Kidney epithelial cell (primary cell): ENCODE measurements around the gene PNISR. TPM values are rescaled to one million over a fixed set of nuclear protein-coding genes. Genes with fewer than 3 reads are reported as not detected.
A peak's percentile ranks its signal among the peaks of the same experiment; 100 is the strongest.

Experiments
- DNase-seq: peaks from one replicate; pipeline ENCODE4 v3.0.0-alpha.2; 2010; ENCODE audit warnings: low read depth
- H3K27me3 ChIP-seq: 2 replicates; pipeline ENCODE4 v1.6.0; 2011; ENCODE audit warnings: low read length; ENCODE audit not compliant: control insufficient read depth, insufficient read depth
- H3K36me3 ChIP-seq: 2 replicates; pipeline ENCODE4 v1.5.1; 2011; ENCODE audit warnings: low read length; ENCODE audit not compliant: control insufficient read depth, insufficient read depth
- H3K4me3 ChIP-seq: 2 replicates; pipeline ENCODE4 v1.5.1; 2011; ENCODE audit warnings: low read depth, mild to moderate bottlenecking, control low read depth, low read length
- total RNA-seq: library from RNA; depleted of rRNA; stranded (reverse); fragments of >200 nt; gene quantifications from 2 replicates; pipeline ENCODE4 v1.2.3, GENCODE V29; 2015
- TF ChIP-seq, protein P1 (sequence below): IDR thresholded peaks from 2 replicates; pipeline ENCODE4 v1.5.1; 2011; ENCODE audit warnings: mild to moderate bottlenecking, moderate library complexity, low read length, control low read depth, inconsistent platforms; ENCODE audit not compliant: insufficient read depth, poor library complexity, severe bottlenecking

PNISR gene
- total RNA-seq, 1 donor from 2014 or later: 32.3 TPM

DNA sequence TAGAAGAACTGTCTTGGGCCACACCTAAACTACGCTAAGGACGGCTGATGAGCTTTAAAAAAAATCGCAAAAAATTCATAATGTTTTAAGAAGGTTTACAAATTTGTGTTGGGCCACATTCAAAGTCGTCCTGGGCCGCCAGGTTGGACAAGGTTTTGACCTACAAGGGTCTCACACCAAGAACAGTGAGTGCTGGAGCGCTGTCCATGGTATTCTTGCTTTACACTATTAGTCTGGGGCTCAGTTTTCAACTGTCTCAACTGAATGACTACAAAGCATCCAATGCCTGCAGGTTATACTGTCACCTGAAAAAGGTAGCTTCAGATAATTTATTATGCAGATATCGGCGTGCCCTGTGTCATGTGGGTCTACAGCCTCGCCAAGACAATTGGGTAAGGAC is 72.0 kb downstream of the PNISR start:
- no peak overlapping the region for H3K4me3 ChIP-seq
- TF ChIP-seq, protein P1, sequence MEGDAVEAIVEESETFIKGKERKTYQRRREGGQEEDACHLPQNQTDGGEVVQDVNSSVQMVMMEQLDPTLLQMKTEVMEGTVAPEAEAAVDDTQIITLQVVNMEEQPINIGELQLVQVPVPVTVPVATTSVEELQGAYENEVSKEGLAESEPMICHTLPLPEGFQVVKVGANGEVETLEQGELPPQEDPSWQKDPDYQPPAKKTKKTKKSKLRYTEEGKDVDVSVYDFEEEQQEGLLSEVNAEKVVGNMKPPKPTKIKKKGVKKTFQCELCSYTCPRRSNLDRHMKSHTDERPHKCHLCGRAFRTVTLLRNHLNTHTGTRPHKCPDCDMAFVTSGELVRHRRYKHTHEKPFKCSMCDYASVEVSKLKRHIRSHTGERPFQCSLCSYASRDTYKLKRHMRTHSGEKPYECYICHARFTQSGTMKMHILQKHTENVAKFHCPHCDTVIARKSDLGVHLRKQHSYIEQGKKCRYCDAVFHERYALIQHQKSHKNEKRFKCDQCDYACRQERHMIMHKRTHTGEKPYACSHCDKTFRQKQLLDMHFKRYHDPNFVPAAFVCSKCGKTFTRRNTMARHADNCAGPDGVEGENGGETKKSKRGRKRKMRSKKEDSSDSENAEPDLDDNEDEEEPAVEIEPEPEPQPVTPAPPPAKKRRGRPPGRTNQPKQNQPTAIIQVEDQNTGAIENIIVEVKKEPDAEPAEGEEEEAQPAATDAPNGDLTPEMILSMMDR: no peak
- H3K27me3 ChIP-seq: peaks cover 3% of the 10 kb centered on the region
- H3K36me3 ChIP-seq: no peaks in the 10 kb centered on the region
- DNase-seq: no peak

GRCh38 chr6:99350573-99350972 is 74.5 kb downstream of the PNISR start:
- Histone ChIP-seq H3K36me3 (no peaks in the 10 kb centered on the region), H3K4me3 (no peak overlapping the region), H3K27me3 (peaks cover 3% of the 10 kb centered on the region)
- no peak for DNase-seq
- TF ChIP-seq, protein P1: no peak

GRCh38 chr6:99349171-99350141 is 75.7 kb downstream of the PNISR start, which contains the start of gene FAXC:
Gene FAXC (minus strand): TSS chr6:99349674. CDS start chr6:99349372, 302 bp downstream.
- DNase-seq: no peak
- H3K27me3 ChIP-seq: no peaks in the 10 kb centered on the region
- no peaks in the 10 kb centered on the region for H3K36me3 ChIP-seq
- TF ChIP-seq, protein P1: peak; percentile 19
- H3K4me3 ChIP-seq: peak within 1 kb of the TSS; percentile 62

DNA sequence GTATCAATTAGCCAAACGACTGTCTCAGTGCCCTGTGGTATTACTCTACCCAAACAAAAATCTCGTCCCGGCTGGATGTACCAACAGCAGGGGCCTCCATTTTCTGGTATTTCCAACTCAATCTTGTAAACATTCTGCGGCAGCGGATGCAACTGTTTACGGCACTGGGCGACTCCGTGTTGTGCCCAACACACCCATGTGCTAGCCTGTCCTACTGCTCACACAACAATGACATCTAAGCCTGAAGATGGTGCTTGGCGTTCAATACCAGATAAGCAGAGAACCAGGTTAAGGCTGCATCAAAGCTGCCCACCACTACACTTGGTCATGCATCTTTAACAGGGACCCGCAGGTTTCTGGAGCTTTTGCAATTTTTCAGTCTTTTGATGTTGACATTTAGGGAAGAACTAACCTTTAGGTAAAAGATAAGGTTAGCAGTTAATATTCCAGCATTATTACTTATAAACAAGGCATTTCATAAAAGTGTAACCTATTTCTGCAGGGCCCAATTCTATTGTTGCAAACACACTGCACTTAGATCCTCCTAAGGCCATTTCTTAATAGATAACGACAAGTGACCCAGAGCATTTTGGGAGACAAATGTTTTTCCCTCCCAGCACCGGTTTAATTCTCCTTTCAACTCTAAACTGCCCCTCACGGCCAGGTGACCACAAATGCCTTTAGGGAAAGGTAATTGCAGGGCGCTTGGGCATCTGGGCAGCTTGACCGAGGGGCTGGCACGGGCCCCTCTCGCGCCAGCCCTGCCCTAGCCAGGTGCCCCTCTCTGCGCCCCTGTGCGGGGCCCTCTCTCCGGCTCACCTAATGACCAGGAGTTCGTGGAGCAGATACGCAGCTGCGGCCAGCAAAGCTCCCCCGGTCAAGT is 76.6 kb downstream of the PNISR start:
- no peaks in the 10 kb centered on the region for H3K27me3 ChIP-seq
- peak overlapping the region; percentile 62 for H3K4me3 ChIP-seq
- DNase-seq: no peak
- TF ChIP-seq, protein P1: no peak
- no peaks in the 10 kb centered on the region for H3K36me3 ChIP-seq

Other genes starting within 250 kb of the PNISR start
- 7.5 and 10.1 TPM in 2 replicates for gene FAXC, start 75.6 kb downstream of the PNISR start, total RNA-seq
- gene COQ3, start 31.1 kb downstream of the PNISR start, total RNA-seq: 3.3 and 5.0 TPM in 2 replicates
- 8.6 and 13.8 TPM in 2 replicates for gene USP45, start 90.1 kb upstream of the PNISR start, total RNA-seq
- gene CCNC, start 143.4 kb upstream of the PNISR start, total RNA-seq: 69.8 and 85.9 TPM in 2 replicates
- 0.04 TPM in 1 of 2 replicates, not detected in the other for gene PRDM13, start 181.5 kb upstream of the PNISR start, total RNA-seq